ENCODE data around the gene ZBTB20. TPM values are rescaled to one million over a fixed set of nuclear protein-coding genes. Genes with fewer than 3 reads are reported as not detected.

The ZBTB20 gene
- total RNA-seq, 1 donor from 2014 or later: 11.2 TPM

DNA sequence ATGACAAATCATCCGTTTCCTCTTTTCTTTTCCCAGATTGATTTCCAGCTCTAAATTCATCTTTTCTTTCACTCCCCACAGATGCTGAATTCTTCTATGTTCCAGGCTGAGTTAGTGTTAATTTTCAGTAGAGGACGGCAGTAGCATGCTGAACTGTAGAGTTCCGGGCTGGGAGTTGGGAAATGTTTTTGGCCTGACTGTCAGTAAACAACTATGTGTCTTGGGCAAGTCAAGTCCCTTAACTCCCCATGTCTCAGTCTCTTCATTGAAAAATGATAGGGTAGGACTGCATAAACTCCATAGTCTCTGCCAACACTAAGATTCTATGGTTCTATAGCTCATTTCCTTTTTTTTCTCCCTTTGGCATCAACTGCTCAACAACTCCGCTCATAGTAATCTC lies 519.3 kb downstream of the ZBTB20 start:
- no peak for TF ChIP-seq CTCF (conservative IDR thresholded peaks at IDR 0.05; ENCODE audit: low read depth, low read length)
- DNase-seq (ENCODE audit: low read depth): no peak
- no peak overlapping the region for H3K4me3 ChIP-seq (ENCODE audit: low read depth, low read length)

GRCh38 chr3:114626751-114627150 lies 520.3 kb downstream of the ZBTB20 start:
- H3K4me3 ChIP-seq (ENCODE audit: low read depth, low read length): no peak overlapping the region
- DNase-seq (ENCODE audit: low read depth): no peak

DNA sequence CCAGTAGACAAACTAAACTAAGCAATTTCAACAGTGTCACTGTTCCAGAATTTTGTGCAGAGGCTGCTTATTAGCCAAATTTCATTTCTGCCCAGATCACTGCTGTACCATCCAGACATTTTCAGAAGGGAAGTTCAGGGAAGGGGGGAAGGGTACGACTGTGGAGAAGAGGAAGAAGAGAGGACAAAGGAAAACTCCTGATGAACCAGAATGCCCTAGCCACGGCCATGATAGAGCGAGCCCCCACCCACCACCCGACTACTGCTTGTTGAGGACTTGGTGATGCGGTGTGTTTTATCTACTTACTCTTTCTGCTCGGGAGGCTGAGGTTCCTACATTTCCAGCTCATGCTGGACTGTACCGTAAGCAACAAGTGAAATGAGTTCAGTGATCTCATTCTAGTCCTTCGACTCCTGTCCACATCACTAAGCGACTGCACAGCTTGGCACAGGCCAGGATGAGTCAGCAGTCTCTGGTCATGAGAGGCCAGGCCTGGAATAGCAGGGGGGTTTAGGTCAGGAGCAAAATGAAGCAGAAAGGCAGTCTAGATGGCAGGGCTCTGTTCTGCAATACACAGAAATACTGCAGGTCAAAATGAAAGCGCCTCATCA lies 522.4 kb downstream of the ZBTB20 start:
- peak; percentile 96 for DNase-seq (ENCODE audit: low read depth)
- no peak for TF ChIP-seq CTCF (conservative IDR thresholded peaks at IDR 0.05; ENCODE audit: low read depth, low read length)
- H3K4me3 ChIP-seq (ENCODE audit: low read depth, low read length): peak overlapping the region; percentile 58

More at GRCh38 chr3:114626751-114627150, 520.3 kb downstream of the ZBTB20 start:
- no peak for TF ChIP-seq CTCF (conservative IDR thresholded peaks at IDR 0.05; ENCODE audit: low read depth, low read length)

DNA sequence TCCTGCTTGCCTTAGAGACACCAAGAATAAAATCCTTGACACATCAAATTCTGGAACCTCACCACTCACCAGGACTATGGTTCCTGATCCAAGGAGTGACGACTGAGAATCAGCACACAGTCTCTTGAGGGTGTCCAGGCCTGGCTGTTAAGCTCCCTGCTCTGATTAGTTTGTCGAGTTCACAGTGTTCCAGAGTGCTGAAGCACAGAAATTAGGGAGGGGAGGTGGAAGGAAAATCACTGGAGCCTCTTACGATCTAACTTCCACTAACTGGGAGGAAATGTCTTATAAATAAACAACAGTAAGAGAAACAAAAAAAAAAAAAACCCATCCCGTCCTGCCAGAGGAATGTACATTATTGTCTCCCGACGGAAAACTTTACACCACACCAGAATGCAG lies 523.0 kb downstream of the ZBTB20 start:
- peak; percentile 67 for DNase-seq (ENCODE audit: low read depth)
- no peak for TF ChIP-seq CTCF (conservative IDR thresholded peaks at IDR 0.05; ENCODE audit: low read depth, low read length)
- peak overlapping the region; percentile 58 for H3K4me3 ChIP-seq (ENCODE audit: low read depth, low read length)

DNA sequence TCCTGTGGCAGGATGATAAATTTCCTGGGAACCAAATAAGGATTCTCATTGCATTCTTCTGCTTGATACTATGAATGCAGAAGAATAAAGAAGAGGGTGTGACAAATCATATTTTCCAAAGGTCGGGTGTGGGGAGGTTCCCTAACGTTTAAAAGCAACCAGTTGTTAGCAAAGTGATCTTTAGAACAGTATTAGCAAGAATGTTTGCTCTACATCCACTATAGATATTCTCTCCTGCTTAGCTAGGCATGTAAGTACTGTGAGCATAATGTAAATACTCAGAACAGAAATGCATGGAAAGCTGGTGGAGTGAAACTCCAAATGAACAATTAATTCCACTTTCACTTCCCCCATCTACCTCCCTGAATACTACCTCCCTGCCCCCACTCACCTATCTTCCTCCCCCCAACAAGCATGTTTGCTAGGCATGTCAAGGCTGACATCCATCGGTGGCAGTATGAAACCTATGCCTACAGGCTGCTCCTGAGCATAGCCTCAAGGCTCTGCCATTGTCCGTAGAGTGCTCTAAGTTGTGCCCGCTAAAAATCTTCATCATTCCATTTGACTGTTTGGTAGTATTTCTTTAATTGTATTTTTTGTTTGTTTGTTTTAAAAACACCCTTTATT lies 523.6 kb downstream of the ZBTB20 start:
- DNase-seq (ENCODE audit: low read depth): no peak
- peak overlapping the region; percentile 58 for H3K4me3 ChIP-seq (ENCODE audit: low read depth, low read length)
- no peak for TF ChIP-seq CTCF (conservative IDR thresholded peaks at IDR 0.05; ENCODE audit: low read depth, low read length)

GRCh38 chr3:114622001-114622400 lies 525.1 kb downstream of the ZBTB20 start:
- TF ChIP-seq CTCF (conservative IDR thresholded peaks at IDR 0.05; ENCODE audit: low read depth, low read length): no peak
- no peak for DNase-seq (ENCODE audit: low read depth)
- peak overlapping the region; percentile 58 for H3K4me3 ChIP-seq (ENCODE audit: low read depth, low read length)

- no peak for TF ChIP-seq CTCF (conservative IDR thresholded peaks at IDR 0.05; ENCODE audit: low read depth, low read length)
- no peak overlapping the region for H3K4me3 ChIP-seq (ENCODE audit: low read depth, low read length)
- no peak for DNase-seq (ENCODE audit: low read depth)
These were observed 527.3 kb downstream of the ZBTB20 start for GRCh38 chr3:114619771-114620170.
